BJ (cell line): ENCODE measurements around the gene MED31. TPM values are rescaled to one million over a fixed set of nuclear protein-coding genes. Genes with fewer than 3 reads are reported as not detected.
"Not testable (repeated sequence)": the region's sequence is repeated elsewhere in the genome, so short reads cannot be mapped to it uniquely, and the experiment has no call there.

Experiments used
- CTCF ChIA-PET: fragments of 350-600 bp; formaldehyde crosslinking; extraction: SDS; loops from one replicate; lab custom pipeline; 2021; ENCODE audit warnings: antibody characterized with exemption, inconsistent platforms; lab: Yijun Ruan, JAX
- POLR2A ChIA-PET: fragments of 300-600 bp; sonication (Branson Sonifier 250); formaldehyde crosslinking; extraction: SDS; loops from one replicate; lab custom pipeline; 2021; ENCODE audit warnings: antibody characterized with exemption; lab: Charles Lee
- DNase-seq: peaks from one replicate; pipeline ENCODE4 v3.0.0-alpha.2; 2011; ENCODE audit warnings: low read depth
- H3K27me3 ChIP-seq: 2 replicates; pipeline ENCODE4 v1.6.0; 2011; ENCODE audit warnings: low read length; ENCODE audit not compliant: control insufficient read depth, insufficient read depth
- H3K36me3 ChIP-seq: 2 replicates; pipeline ENCODE4 v1.5.1; 2011; ENCODE audit warnings: low read length; ENCODE audit not compliant: control insufficient read depth, insufficient read depth
- H3K4me3 ChIP-seq: 2 replicates; pipeline ENCODE4 v1.5.1; 2011; ENCODE audit warnings: low read depth, mild to moderate bottlenecking, control low read depth, low read length
- CTCF ChIP-seq: IDR thresholded peaks from 2 replicates; pipeline ENCODE4 v1.5.1; 2011; ENCODE audit warnings: low read depth, mild to moderate bottlenecking, control low read depth, inconsistent platforms, low read length, moderate library complexity; ENCODE audit not compliant: insufficient read depth
- polyA plus RNA-seq: library from polyadenylated mRNA; depleted of rRNA; stranded (reverse); fragments of >200 nt; gene quantifications from 2 replicates; pipeline ENCODE4 v1.2.3, GENCODE V29; 2011

Gene MED31
- polyA plus RNA-seq, 1 experiment, result 6.9 TPM

DNA sequence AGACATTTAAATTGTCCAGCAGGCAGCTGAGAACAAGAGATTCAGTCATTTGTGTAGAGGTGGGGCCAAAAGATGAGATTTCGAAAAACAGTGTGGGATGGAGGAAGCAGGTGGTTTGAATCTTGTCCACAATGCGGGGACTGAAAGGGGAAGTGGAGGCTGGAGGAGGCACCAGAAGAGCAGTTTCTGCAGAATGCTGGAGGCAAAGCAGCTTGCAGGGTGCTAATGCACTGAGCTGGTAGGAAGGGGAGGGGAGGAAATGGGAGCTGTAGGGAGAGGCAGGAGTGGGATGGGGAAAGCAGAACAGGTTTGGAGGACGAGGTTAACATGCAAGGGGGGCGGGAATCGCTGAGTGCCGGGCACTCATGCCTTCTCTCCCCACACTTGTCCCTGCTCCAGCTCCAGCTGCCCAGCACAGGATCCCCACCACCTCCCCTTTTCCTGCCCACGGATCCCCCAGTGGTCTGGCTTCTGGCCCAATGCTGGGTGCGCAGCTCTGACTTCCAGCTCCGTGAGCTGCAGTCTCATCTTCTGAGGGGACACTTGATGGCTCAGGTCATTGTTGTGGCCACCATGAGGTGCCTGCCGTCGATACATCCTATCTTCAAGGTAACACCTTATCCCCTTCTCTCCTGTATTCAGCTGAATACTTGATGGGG, 9.5 kb upstream of the MED31 start:
- H3K36me3 ChIP-seq, result no peaks in the 10 kb centered on the region
- no peak for DNase-seq
- CTCF ChIA-PET, result interaction anchor here (1.2 to 3.3 kb wide), 3 partner anchors 16 to 227 kb away, joined by 3 to 12 read pairs (median 5); no protein-coding TSS in a partner anchor
- H3K27me3 ChIP-seq, result peaks cover 18% of the 10 kb centered on the region
- POLR2A ChIA-PET, result no interaction called here
- H3K4me3 ChIP-seq, result no peak overlapping the region
- TF ChIP-seq CTCF, result no peak

DNA sequence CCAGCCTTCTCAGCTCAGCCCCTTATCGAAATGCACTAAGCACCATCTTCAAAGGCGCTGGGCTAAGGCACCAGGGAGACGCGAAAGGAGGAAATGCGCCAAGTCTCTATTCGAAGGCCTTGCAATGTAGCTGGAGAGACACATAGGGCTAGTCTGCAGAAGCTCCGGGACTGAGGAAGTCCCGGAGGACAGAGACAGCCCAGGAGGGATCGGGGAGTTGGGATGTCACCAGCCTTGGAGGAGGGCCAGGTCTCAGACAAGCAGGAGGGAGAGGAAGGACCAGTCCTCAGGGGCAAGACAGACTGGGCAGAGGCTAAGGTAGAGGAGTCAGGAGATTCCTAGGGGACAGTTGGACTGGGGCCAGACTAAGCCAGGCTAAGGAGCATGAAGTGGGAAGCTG, 8.7 kb upstream of the MED31 start:
- Histone ChIP-seq H3K36me3 (no peaks in the 10 kb centered on the region), H3K27me3 (peaks cover 20% of the 10 kb centered on the region), H3K4me3 (no peak overlapping the region)
- no peak for DNase-seq
- POLR2A ChIA-PET, result no interaction called here
- CTCF ChIA-PET, result interaction anchor here (0.9 to 3.3 kb wide), 3 partner anchors 10 to 183 kb away, joined by 3 to 12 read pairs (median 5); no protein-coding TSS in a partner anchor
- no peak for TF ChIP-seq CTCF

DNA sequence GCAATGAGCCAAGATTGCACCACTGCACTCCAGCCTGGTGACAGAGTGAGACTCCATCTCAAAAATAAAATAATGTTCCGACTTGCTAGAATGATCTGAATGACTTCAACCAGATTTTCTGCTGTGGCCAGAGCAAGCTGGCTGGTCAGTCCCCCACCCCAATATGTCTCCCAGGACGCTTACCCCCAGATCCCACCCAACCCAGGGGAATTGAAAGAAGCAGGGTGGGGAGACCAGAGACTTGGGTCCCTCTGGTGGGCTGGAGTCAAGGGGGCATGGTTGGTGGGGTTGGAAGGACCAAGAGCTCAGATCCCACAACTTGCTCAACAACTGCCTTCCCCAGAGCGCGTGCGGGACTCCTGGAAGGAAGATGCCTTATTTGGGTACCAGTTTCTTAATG, 7.0 kb upstream of the MED31 start:
- DNase-seq, H3K4me3 ChIP-seq, POLR2A ChIA-PET, H3K36me3 ChIP-seq, CTCF ChIA-PET: not testable (repeated sequence)
- peaks cover 24% of the 10 kb centered on the region for H3K27me3 ChIP-seq

- no peak overlapping the region for H3K4me3 ChIP-seq
- CTCF ChIA-PET, result interaction anchor here (0.8 to 0.9 kb wide), 2 partner anchors 9 to 253 kb away, joined by 3 to 4 read pairs; no protein-coding TSS in a partner anchor
- no peak for DNase-seq
- POLR2A ChIA-PET, result no interaction called here
- H3K36me3 ChIP-seq, result no peaks in the 10 kb centered on the region
- TF ChIP-seq CTCF, result no peak
- H3K27me3 ChIP-seq, result peaks cover 24% of the 10 kb centered on the region
These were observed 6.4 kb upstream of the MED31 start for GRCh38 chr17:6657633-6658287.

DNA sequence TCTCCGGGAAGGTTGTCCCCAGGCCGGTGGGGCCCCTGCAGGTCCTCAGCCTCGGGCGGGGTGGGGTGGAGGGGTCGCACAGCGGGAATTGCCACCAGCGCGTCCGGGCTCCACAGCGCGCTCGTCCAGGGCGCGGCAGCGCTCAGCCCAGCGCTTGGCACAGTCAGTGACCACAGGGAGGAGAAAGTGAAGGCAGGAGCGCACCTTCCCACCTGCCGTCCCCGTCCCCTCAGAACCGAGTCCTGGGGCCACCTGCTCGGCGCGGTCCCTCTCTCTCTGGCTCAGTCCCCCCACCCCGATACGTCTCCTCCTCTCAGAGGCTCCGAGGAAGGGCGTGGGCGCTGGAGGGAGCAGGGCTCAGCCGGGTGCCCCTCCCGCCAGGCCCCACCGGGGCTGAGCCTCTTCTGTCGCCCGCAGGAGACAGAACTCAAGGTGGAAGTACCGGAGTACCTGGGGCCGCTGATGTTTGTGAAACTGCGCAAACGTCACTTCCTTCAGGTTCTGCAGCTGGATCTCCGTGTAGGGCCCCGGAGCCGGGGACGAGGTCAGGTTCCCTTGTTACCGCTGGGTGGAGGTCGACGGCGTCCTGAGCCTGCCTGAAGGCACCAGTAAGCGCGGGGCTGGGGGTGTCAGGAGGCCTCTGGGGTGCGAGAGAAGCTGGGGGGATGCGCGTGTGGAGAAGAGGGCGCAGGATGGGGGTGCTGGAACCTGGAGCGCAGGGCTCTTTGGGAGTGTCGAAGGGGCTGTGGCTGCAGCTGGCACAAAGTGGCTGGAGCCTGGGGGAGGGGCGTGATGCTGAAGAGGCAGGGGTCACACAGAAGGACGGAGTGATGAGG, 5.6 kb upstream of the MED31 start:
- H3K4me3 ChIP-seq, H3K36me3 ChIP-seq, DNase-seq, POLR2A ChIA-PET: not testable (repeated sequence)
- peaks cover 19% of the 10 kb centered on the region for H3K27me3 ChIP-seq
- CTCF ChIA-PET, result interaction anchor here (0.8 to 0.9 kb wide), 2 partner anchors 9 to 254 kb away, joined by 3 to 4 read pairs; no protein-coding TSS in a partner anchor

GRCh38 chr17:6655732-6656361, 4.4 kb upstream of the MED31 start:
- CTCF ChIA-PET, H3K4me3 ChIP-seq, DNase-seq, POLR2A ChIA-PET, H3K36me3 ChIP-seq: not testable (repeated sequence)
- peaks cover 19% of the 10 kb centered on the region for H3K27me3 ChIP-seq
